ENCODE measurements around the gene ACTG2.
A peak's percentile ranks its signal among the peaks of the same experiment; 100 is the strongest.

ACTG2 gene

GRCh38 chr2:73910873-73911547 lies 18.2 kb downstream of the ACTG2 start:
- Histone ChIP-seq H3K9me3 (ENCODE audit: insufficient read depth, low read depth, low read length) (no peaks in the 10 kb centered on the region), H2BK120ac (ENCODE audit: insufficient read depth, low read length, poor library complexity) (no peak overlapping the region), H3K23ac (ENCODE audit: low read length) (no peak overlapping the region), H3K4me2 (ENCODE audit: low read length) (no peak overlapping the region), H2BK5ac (ENCODE audit: low read depth, low read length, poor library complexity) (no peak overlapping the region), H4K12ac (ENCODE audit: low read depth, low read length) (no peak overlapping the region), H3K14ac (ENCODE audit: low read length) (no peak overlapping the region), H3K27ac (ENCODE audit: low read depth, low read length) (no peak overlapping the region), H3K79me2 (ENCODE audit: control insufficient read depth, insufficient read depth, low read length, poor library complexity) (no peaks in the 10 kb centered on the region), H3K36me3 (ENCODE audit: control insufficient read depth in 1 of 2, insufficient read depth in 2 of 2, low read length in 2 of 2) (no peaks in the 10 kb centered on the region), H2BK12ac (ENCODE audit: low read length) (no peak overlapping the region), H3K18ac (ENCODE audit: low read length) (no peak overlapping the region), H4K91ac (ENCODE audit: low read depth, low read length) (no peak overlapping the region), H3K9ac (ENCODE audit: low read length) (no peak overlapping the region), H2AFZ (ENCODE audit: insufficient read depth, low read length, poor library complexity) (no peak overlapping the region), H3K79me1 (ENCODE audit: low read length) (no peaks in the 10 kb centered on the region), H4K8ac (ENCODE audit: low read depth, low read length) (no peak overlapping the region), H3K4ac (ENCODE audit: low read depth, low read length) (no peak overlapping the region), H3K27me3 (ENCODE audit: insufficient read depth, low read length) (no peaks in the 10 kb centered on the region), H3K4me1 (ENCODE audit: control insufficient read depth in 1 of 2, insufficient read depth in 2 of 2, low read length in 2 of 2) (no peaks in the 10 kb centered on the region), H3K4me3 (ENCODE audit: low read depth, low read length) (no peak overlapping the region), H2AK5ac (ENCODE audit: low read length) (no peak overlapping the region)
- DNase-seq = no peak
- no CpG with 5 or more reads among the region's 6 CpGs for WGBS (ENCODE audit: extremely low coverage, insufficient coverage, insufficient read length)

- no peak overlapping the region for H2BK120ac ChIP-seq (ENCODE audit: insufficient read depth, low read length, poor library complexity)
These were observed 18.9 kb downstream of the ACTG2 start for GRCh38 chr2:73911548-73912208.

GRCh38 chr2:73913414-73914054 lies 20.7 kb downstream of the ACTG2 start:
- Histone ChIP-seq H3K4ac (ENCODE audit: low read depth, low read length) (no peak overlapping the region), H3K9me3 (ENCODE audit: insufficient read depth, low read depth, low read length) (no peaks in the 10 kb centered on the region), H3K9ac (ENCODE audit: low read length) (peak overlapping the region; percentile 18), H3K79me2 (ENCODE audit: control insufficient read depth, insufficient read depth, low read length, poor library complexity) (no peaks in the 10 kb centered on the region), H4K91ac (ENCODE audit: low read depth, low read length) (no peak overlapping the region), H3K36me3 (ENCODE audit: control insufficient read depth in 1 of 2, insufficient read depth in 2 of 2, low read length in 2 of 2) (no peaks in the 10 kb centered on the region), H4K12ac (ENCODE audit: low read depth, low read length) (no peak overlapping the region), H3K27ac (ENCODE audit: low read depth, low read length) (no peak overlapping the region), H3K27me3 (ENCODE audit: insufficient read depth, low read length) (no peaks in the 10 kb centered on the region), H3K23ac (ENCODE audit: low read length) (no peak overlapping the region), H2BK120ac (ENCODE audit: insufficient read depth, low read length, poor library complexity) (no peak overlapping the region), H2BK12ac (ENCODE audit: low read length) (no peak overlapping the region), H3K4me3 (ENCODE audit: low read depth, low read length) (no peak overlapping the region), H3K18ac (ENCODE audit: low read length) (no peak overlapping the region), H3K14ac (ENCODE audit: low read length) (no peak overlapping the region), H3K4me2 (ENCODE audit: low read length) (no peak overlapping the region), H2BK5ac (ENCODE audit: low read depth, low read length, poor library complexity) (no peak overlapping the region), H2AK5ac (ENCODE audit: low read length) (no peak overlapping the region), H3K4me1 (ENCODE audit: control insufficient read depth in 1 of 2, insufficient read depth in 2 of 2, low read length in 2 of 2) (no peaks in the 10 kb centered on the region), H4K8ac (ENCODE audit: low read depth, low read length) (no peak overlapping the region), H3K79me1 (ENCODE audit: low read length) (no peaks in the 10 kb centered on the region), H2AFZ (ENCODE audit: insufficient read depth, low read length, poor library complexity) (no peak overlapping the region)
- no peak for DNase-seq
- no CpG with 5 or more reads among the region's 8 CpGs for WGBS (ENCODE audit: extremely low coverage, insufficient coverage, insufficient read length)

More at GRCh38 chr2:73911548-73912208, 18.9 kb downstream of the ACTG2 start:
- no CpG with 5 or more reads among the region's 8 CpGs for WGBS (ENCODE audit: extremely low coverage, insufficient coverage, insufficient read length)
- no peaks in the 10 kb centered on the region for H3K36me3 ChIP-seq (ENCODE audit: control insufficient read depth in 1 of 2, insufficient read depth in 2 of 2, low read length in 2 of 2)
- H3K4me2 ChIP-seq (ENCODE audit: low read length) = no peak overlapping the region
- no peaks in the 10 kb centered on the region for H3K27me3 ChIP-seq (ENCODE audit: insufficient read depth, low read length)
- no peak overlapping the region for H4K91ac ChIP-seq (ENCODE audit: low read depth, low read length)
- H3K4me3 ChIP-seq (ENCODE audit: low read depth, low read length) = no peak overlapping the region
- H2AFZ ChIP-seq (ENCODE audit: insufficient read depth, low read length, poor library complexity) = no peak overlapping the region
- no peak overlapping the region for H2BK5ac ChIP-seq (ENCODE audit: low read depth, low read length, poor library complexity)
- H3K14ac ChIP-seq (ENCODE audit: low read length) = no peak overlapping the region
- H3K23ac ChIP-seq (ENCODE audit: low read length) = no peak overlapping the region
- no peak overlapping the region for H3K18ac ChIP-seq (ENCODE audit: low read length)
- no peak overlapping the region for H4K12ac ChIP-seq (ENCODE audit: low read depth, low read length)
- H4K8ac ChIP-seq (ENCODE audit: low read depth, low read length) = no peak overlapping the region
- no peak overlapping the region for H2AK5ac ChIP-seq (ENCODE audit: low read length)
- no peak overlapping the region for H3K9ac ChIP-seq (ENCODE audit: low read length)
- no peak overlapping the region for H3K27ac ChIP-seq (ENCODE audit: low read depth, low read length)
- H2BK12ac ChIP-seq (ENCODE audit: low read length) = no peak overlapping the region
- no peaks in the 10 kb centered on the region for H3K79me2 ChIP-seq (ENCODE audit: control insufficient read depth, insufficient read depth, low read length, poor library complexity)
- H3K4ac ChIP-seq (ENCODE audit: low read depth, low read length) = no peak overlapping the region
- H3K79me1 ChIP-seq (ENCODE audit: low read length) = no peaks in the 10 kb centered on the region
- H3K9me3 ChIP-seq (ENCODE audit: insufficient read depth, low read depth, low read length) = no peaks in the 10 kb centered on the region
- H3K4me1 ChIP-seq (ENCODE audit: control insufficient read depth in 1 of 2, insufficient read depth in 2 of 2, low read length in 2 of 2) = no peaks in the 10 kb centered on the region
- no peak for DNase-seq

DNA sequence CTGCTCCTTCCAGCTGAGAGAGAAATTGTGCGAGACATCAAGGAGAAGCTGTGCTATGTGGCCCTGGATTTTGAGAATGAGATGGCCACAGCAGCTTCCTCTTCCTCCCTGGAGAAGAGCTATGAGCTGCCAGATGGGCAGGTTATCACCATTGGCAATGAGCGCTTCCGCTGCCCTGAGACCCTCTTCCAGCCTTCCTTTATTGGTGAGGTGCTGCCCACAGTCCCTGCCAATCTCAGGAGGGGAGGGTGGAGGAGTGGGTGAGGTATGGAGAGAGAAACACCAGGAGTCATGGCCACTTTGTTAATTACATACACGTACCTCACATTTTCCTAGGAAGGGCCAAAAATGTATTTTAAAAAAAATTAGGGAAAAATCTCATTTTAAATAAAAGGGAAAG lies 21.9 kb downstream of the ACTG2 start:
- Histone ChIP-seq H2AK5ac (ENCODE audit: low read length) (no peak overlapping the region), H3K4me1 (ENCODE audit: control insufficient read depth in 1 of 2, insufficient read depth in 2 of 2, low read length in 2 of 2) (no peaks in the 10 kb centered on the region), H4K8ac (ENCODE audit: low read depth, low read length) (no peak overlapping the region), H2AFZ (ENCODE audit: insufficient read depth, low read length, poor library complexity) (no peak overlapping the region), H3K27ac (ENCODE audit: low read depth, low read length) (no peak overlapping the region), H3K9me3 (ENCODE audit: insufficient read depth, low read depth, low read length) (no peaks in the 10 kb centered on the region), H3K23ac (ENCODE audit: low read length) (no peak overlapping the region), H3K14ac (ENCODE audit: low read length) (no peak overlapping the region), H3K18ac (ENCODE audit: low read length) (no peak overlapping the region), H3K79me1 (ENCODE audit: low read length) (no peaks in the 10 kb centered on the region), H3K4me3 (ENCODE audit: low read depth, low read length) (no peak overlapping the region), H4K91ac (ENCODE audit: low read depth, low read length) (no peak overlapping the region), H3K4me2 (ENCODE audit: low read length) (no peak overlapping the region), H3K27me3 (ENCODE audit: insufficient read depth, low read length) (no peaks in the 10 kb centered on the region), H3K36me3 (ENCODE audit: control insufficient read depth in 1 of 2, insufficient read depth in 2 of 2, low read length in 2 of 2) (no peaks in the 10 kb centered on the region), H2BK120ac (ENCODE audit: insufficient read depth, low read length, poor library complexity) (no peak overlapping the region), H2BK12ac (ENCODE audit: low read length) (no peak overlapping the region), H2BK5ac (ENCODE audit: low read depth, low read length, poor library complexity) (no peak overlapping the region), H4K12ac (ENCODE audit: low read depth, low read length) (no peak overlapping the region), H3K9ac (ENCODE audit: low read length) (no peak overlapping the region), H3K79me2 (ENCODE audit: control insufficient read depth, insufficient read depth, low read length, poor library complexity) (no peaks in the 10 kb centered on the region), H3K4ac (ENCODE audit: low read depth, low read length) (no peak overlapping the region)
- DNase-seq = no peak
- WGBS (ENCODE audit: extremely low coverage, insufficient coverage, insufficient read length) = no CpG with 5 or more reads among the region's 4 CpGs

Measured in trophoblast cell (in vitro differentiated cells and primary cell).